Type B pancreatic cell (in vitro differentiated cells): ENCODE data around the gene SMARCAL1. TPM values are rescaled to one million over a fixed set of nuclear protein-coding genes. Genes with fewer than 3 reads are reported as not detected.

Experiments
- DNase-seq: peaks from one replicate; pipeline ENCODE4 v3.0.0; 2021; ENCODE audit warnings: mixed read lengths; ENCODE audit not compliant: unreplicated experiment; ENCODE audit errors: extremely low spot score
- H3K27ac Mint-ChIP-seq: 2 replicates; pipeline ENCODE4 v1.8.0; 2021; ENCODE audit warnings: mild to moderate bottlenecking, mixed read lengths
- H3K27me3 Mint-ChIP-seq: 2 replicates; pipeline ENCODE4 v1.8.0; 2021; ENCODE audit warnings: mixed read lengths
- H3K36me3 Mint-ChIP-seq: 2 replicates; pipeline ENCODE4 v1.8.0; 2021; ENCODE audit warnings: mixed read lengths
- H3K4me1 Mint-ChIP-seq: one replicate; pipeline ENCODE4 v1.8.0; 2021; ENCODE audit warnings: mixed read lengths; ENCODE audit not compliant: unreplicated experiment
- H3K4me3 Mint-ChIP-seq: 2 replicates; pipeline ENCODE4 v1.8.0; 2021; ENCODE audit warnings: mild to moderate bottlenecking, mixed read lengths
- H3K9me3 Mint-ChIP-seq: 2 replicates; pipeline ENCODE4 v1.8.0; 2021; ENCODE audit warnings: mixed read lengths
- CTCF ChIP-seq: fragments of 200-600 bp; sonication (generic); conservative IDR thresholded peaks from 2 replicates; pipeline ENCODE4 v1.5.0; 2021; ENCODE audit warnings: antibody characterized with exemption, mild to moderate bottlenecking
- total RNA-seq: library from RNA; stranded (reverse); gene quantifications from 2 replicates; pipeline ENCODE4 v1.2.1, GENCODE V29; 2021; ENCODE audit warnings: low replicate concordance

SMARCAL1 gene
- total RNA-seq, 1 donor from 2014 or later, result 29.0 TPM

- Mint-ChIP-seq H3K9me3 (no peaks in the 10 kb centered on the region), H3K4me3 (peak overlapping the region; percentile 98), H3K27me3 (no peaks in the 10 kb centered on the region), H3K36me3 (peaks cover 46% of the 10 kb centered on the region), H3K27ac (peak overlapping the region; percentile 92), H3K4me1 (peaks cover 47% of the 10 kb centered on the region)
- no peak for DNase-seq
- TF ChIP-seq CTCF, result no peak
Measured at GRCh38 chr2:216499641-216500218, 87.4 kb downstream of the SMARCAL1 start.

- Mint-ChIP-seq H3K27me3 (no peaks in the 10 kb centered on the region), H3K4me1 (peaks cover 52% of the 10 kb centered on the region), H3K36me3 (peaks cover 51% of the 10 kb centered on the region), H3K4me3 (peak overlapping the region; percentile 98), H3K9me3 (no peaks in the 10 kb centered on the region), H3K27ac (peak overlapping the region; percentile 92)
- DNase-seq, result no peak
- no peak for TF ChIP-seq CTCF
Measured at GRCh38 chr2:216500572-216500971, 88.3 kb downstream of the SMARCAL1 start.

GRCh38 chr2:216501854-216502253 is 89.6 kb downstream of the SMARCAL1 start:
- peaks cover 59% of the 10 kb centered on the region for H3K4me1 Mint-ChIP-seq
- no peak overlapping the region for H3K27ac Mint-ChIP-seq
- H3K27me3 Mint-ChIP-seq, result no peaks in the 10 kb centered on the region
- peaks cover 52% of the 10 kb centered on the region for H3K36me3 Mint-ChIP-seq
- no peaks in the 10 kb centered on the region for H3K9me3 Mint-ChIP-seq
- TF ChIP-seq CTCF, result no peak
- DNase-seq, result no peak
- H3K4me3 Mint-ChIP-seq, result peak overlapping the region; percentile 69

GRCh38 chr2:216502381-216503158 is 90.3 kb downstream of the SMARCAL1 start:
- Mint-ChIP-seq H3K36me3 (peaks cover 52% of the 10 kb centered on the region), H3K27ac (peak overlapping the region; percentile 23), H3K4me3 (peak overlapping the region; percentile 77), H3K9me3 (no peaks in the 10 kb centered on the region), H3K27me3 (no peaks in the 10 kb centered on the region), H3K4me1 (peaks cover 55% of the 10 kb centered on the region)
- TF ChIP-seq CTCF, result no peak
- no peak for DNase-seq

- Mint-ChIP-seq H3K27ac (no peak overlapping the region), H3K27me3 (no peaks in the 10 kb centered on the region), H3K36me3 (peaks cover 52% of the 10 kb centered on the region), H3K4me3 (peak overlapping the region; percentile 77), H3K9me3 (no peaks in the 10 kb centered on the region), H3K4me1 (peaks cover 49% of the 10 kb centered on the region)
- DNase-seq, result no peak
- TF ChIP-seq CTCF, result no peak
Measured at GRCh38 chr2:216503159-216503629, 90.9 kb downstream of the SMARCAL1 start.
